ENCODE data around the gene NEAT1. TPM values are rescaled to one million over a fixed set of nuclear protein-coding genes. Genes with fewer than 3 reads are reported as not detected.
A peak's percentile ranks its signal among the peaks of the same experiment; 100 is the strongest.

The NEAT1 gene
- total RNA-seq, 2 experiments from 2014 or later: 402 to 407 TPM

DNA sequence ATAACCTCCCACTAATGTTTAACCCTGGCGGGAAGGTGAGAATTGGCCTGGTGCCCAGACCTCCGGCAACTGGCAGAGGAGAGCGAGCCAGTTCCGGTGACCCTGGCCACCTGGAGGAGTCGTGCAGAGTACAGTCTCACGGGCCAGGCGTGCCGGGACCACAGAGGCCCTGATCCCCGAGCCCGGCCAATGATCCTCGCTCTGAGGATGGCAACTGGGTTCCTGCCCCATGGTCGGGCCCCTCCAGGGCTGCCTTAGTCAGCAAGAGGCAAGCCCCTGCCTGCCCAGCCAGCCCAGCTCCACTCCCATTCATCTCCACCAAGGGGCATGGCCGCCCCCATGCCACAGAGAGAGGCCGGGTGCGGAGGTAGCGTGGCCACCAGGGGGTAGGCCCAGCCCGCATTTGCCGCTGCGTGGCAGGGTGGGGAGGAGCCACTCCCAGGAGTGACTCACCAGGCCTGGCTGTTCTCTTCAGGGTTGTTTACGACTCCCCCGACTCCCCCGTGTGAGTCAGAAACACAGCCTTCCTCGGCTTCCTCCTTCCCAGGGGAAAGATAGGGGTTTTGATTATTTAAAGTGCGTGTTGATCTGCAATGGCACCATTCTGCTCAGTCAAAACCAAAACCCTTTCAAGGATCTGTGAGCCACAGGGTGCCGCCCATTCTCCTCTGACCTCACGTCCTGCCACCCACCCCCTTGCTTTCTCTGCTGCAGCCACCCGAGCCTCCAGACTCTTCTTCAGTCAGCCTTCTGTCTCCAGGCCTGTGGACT, 40.4 kb upstream of the NEAT1 start, which contains the start of gene SLC25A45:
SLC25A45 (minus strand) TSS at position 614 of the 771 bp plus-strand sequence. CDS start 695 bp downstream, outside the sequence.
- Mint-ChIP-seq H3K36me3 (no peaks in the 10 kb centered on the region), H3K27me3 (no peaks in the 10 kb centered on the region), H3K4me3 (peak within 1 kb of the TSS; percentile 89), H3K27ac (peak within 1 kb of the TSS; percentile 96), H3K9me3 (no peaks in the 10 kb centered on the region), H3K4me1 (peaks cover 34% of the 10 kb centered on the region)
- ATAC-seq (ENCODE audit: low read depth): peak; percentile 84
- peak; percentile 92 for DNase-seq
- POLR2A ChIA-PET: interaction anchor here (0.6 to 11.5 kb wide), 14 partner anchors 35 to 451 kb away, joined by 3 to 129 read pairs (median 6); partner anchors contain the start of genes MALAT1 and NEAT1

- no peak for DNase-seq
- Mint-ChIP-seq H3K4me3 (peak overlapping the region; percentile 89), H3K27ac (peak overlapping the region; percentile 96), H3K36me3 (no peaks in the 10 kb centered on the region), H3K27me3 (no peaks in the 10 kb centered on the region), H3K9me3 (no peaks in the 10 kb centered on the region), H3K4me1 (peaks cover 35% of the 10 kb centered on the region)
- POLR2A ChIA-PET: interaction anchor here (0.7 to 11.5 kb wide), 8 partner anchors 33 to 127 kb away, joined by 3 to 129 read pairs (median 8); partner anchors contain the start of genes MALAT1 and NEAT1
- ATAC-seq (ENCODE audit: low read depth): no peak
These were observed 39.7 kb upstream of the NEAT1 start for GRCh38 chr11:65382804-65383368.

DNA sequence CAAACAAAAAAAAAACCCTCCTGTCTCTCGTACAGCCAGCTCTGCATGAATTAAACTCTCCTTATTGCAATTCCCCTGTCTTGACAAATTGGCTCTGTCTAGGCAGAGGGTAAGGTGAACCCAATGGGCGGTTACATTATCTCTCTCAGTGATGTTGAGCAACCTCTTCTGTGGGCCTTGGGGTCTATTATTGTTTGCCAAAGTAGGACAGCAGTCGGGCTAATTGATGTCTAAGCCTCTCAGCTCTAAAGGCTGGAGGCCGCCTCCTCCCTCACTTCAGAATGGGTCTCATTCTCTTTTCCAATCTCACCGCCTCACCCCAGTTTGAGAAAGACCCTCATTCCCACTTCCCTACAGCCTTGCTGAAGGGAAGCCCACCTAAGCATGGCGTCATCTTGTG, 38.8 kb upstream of the NEAT1 start:
- DNase-seq (no peak), ATAC-seq (ENCODE audit: low read depth) (no peak)
- Mint-ChIP-seq H3K27ac (peak overlapping the region; percentile 96), H3K27me3 (no peaks in the 10 kb centered on the region), H3K9me3 (no peaks in the 10 kb centered on the region), H3K36me3 (peaks cover 3% of the 10 kb centered on the region), H3K4me1 (peaks cover 44% of the 10 kb centered on the region), H3K4me3 (peak overlapping the region; percentile 70)
- POLR2A ChIA-PET: interaction anchor here (0.5 to 11.5 kb wide), 7 partner anchors 32 to 126 kb away, joined by 3 to 129 read pairs (median 8); partner anchors contain the start of genes MALAT1 and NEAT1

- Mint-ChIP-seq H3K4me1 (peaks cover 48% of the 10 kb centered on the region), H3K9me3 (no peaks in the 10 kb centered on the region), H3K4me3 (peak overlapping the region; percentile 70), H3K27ac (peak overlapping the region; percentile 96), H3K27me3 (no peaks in the 10 kb centered on the region), H3K36me3 (peaks cover 5% of the 10 kb centered on the region)
- DNase-seq (no peak), ATAC-seq (ENCODE audit: low read depth) (no peak)
- POLR2A ChIA-PET: interaction anchor here (0.9 to 11.5 kb wide), 9 partner anchors 9 to 126 kb away, joined by 3 to 129 read pairs (median 5); partner anchors contain the start of genes MALAT1 and NEAT1
These were observed 38.2 kb upstream of the NEAT1 start for GRCh38 chr11:65384301-65384889.

DNA sequence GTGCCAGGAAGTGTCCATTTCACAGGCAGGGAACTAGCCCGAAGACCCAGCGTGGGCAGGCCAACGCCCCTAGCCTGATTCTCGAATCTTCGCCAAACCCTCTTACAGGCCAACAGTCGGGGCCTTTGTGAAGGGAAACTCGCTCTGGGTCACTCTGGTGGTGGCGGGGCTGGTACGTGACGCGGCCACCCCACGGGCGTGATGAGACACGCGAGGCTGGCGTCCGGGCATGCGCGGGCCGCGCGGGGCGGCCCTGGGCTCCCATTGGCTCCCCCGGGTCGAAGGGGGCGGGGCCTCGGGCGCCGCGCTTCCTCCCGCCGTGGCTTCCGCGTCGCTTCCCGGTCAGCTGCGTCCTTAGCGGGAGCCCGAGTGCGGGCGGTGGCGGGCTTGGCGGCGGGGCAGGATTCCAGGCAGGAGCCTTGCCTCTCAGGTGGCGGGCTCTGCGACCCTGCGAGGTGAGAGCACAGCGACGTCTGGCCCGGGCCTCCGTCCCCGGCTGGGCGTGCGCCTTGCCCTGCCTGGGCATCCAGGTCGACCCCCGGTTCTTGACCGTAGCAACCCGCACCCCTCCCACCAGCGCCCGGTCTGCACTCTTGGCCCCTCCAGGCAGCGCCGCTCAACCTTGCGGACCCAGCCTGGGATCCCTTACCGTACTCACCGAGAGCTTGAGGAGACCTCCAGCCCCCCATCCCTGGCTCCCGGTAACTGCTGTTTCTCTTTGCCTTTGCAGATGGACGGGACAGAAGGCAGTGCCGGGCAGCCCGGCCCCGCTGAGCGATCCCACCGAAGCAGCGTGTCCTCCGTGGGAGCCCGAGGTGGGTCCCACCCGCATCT, 36.1 kb upstream of the NEAT1 start, which contains the start of gene FRMD8:
FRMD8 (plus strand) TSS at position 331 of the 834 bp plus-strand sequence; CDS start at position 731, 400 bp downstream.
- peak within 1 kb of the TSS; percentile 96 for H3K27ac Mint-ChIP-seq
- DNase-seq (peak; percentile 93), ATAC-seq (ENCODE audit: low read depth) (peak; percentile 51)
- H3K4me1 Mint-ChIP-seq: peaks cover 58% of the 10 kb centered on the region
- peaks cover 8% of the 10 kb centered on the region for H3K36me3 Mint-ChIP-seq
- peak within 1 kb of the TSS; percentile 94 for H3K4me3 Mint-ChIP-seq
- POLR2A ChIA-PET: interaction anchor here (0.6 to 11.5 kb wide), 19 partner anchors 10 to 290 kb away, joined by 3 to 129 read pairs (median 3); partner anchors contain the start of genes MALAT1, NEAT1, PCNX3 and VPS51
- H3K9me3 Mint-ChIP-seq: no peaks in the 10 kb centered on the region
- no peaks in the 10 kb centered on the region for H3K27me3 Mint-ChIP-seq

DNA sequence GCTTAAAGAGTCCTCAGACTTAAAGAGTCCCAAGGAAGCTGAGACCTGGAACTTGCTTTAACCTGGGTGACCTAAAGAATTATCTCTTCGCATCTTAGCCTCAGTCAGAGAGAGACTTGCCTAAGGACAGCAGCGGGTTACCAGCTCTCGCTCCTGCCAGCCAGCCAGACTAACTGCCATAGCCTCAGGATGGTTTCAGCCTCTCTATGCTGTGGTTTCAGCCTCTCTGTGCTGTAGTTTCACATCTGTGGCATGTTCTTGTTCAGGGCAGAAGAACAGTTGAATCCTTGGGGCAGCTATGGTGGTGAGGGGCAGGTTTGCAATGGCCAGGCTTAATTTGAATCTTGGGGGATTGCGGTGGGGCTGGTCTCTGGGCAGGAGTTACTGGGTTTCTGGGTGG, 33.9 kb upstream of the NEAT1 start:
- no peaks in the 10 kb centered on the region for H3K27me3 Mint-ChIP-seq
- peak overlapping the region; percentile 36 for H3K27ac Mint-ChIP-seq
- POLR2A ChIA-PET: interaction anchor here (1.3 to 11.5 kb wide), 5 partner anchors 11 to 110 kb away, joined by 3 to 129 read pairs (median 4); partner anchors contain the start of genes MALAT1 and NEAT1
- peak overlapping the region; percentile 62 for H3K4me3 Mint-ChIP-seq
- H3K4me1 Mint-ChIP-seq: peaks cover 47% of the 10 kb centered on the region
- ATAC-seq (ENCODE audit: low read depth): no peak
- H3K9me3 Mint-ChIP-seq: no peaks in the 10 kb centered on the region
- no peak for DNase-seq
- H3K36me3 Mint-ChIP-seq: peaks cover 13% of the 10 kb centered on the region

GRCh38 chr11:65389294-65389980, 33.2 kb upstream of the NEAT1 start:
- ATAC-seq (ENCODE audit: low read depth): no peak
- POLR2A ChIA-PET: interaction anchor here (1.6 to 11.5 kb wide), 4 partner anchors 11 to 109 kb away, joined by 4 to 129 read pairs (median 18); partner anchors contain the start of genes MALAT1 and NEAT1
- Mint-ChIP-seq H3K4me1 (peaks cover 40% of the 10 kb centered on the region), H3K27me3 (no peaks in the 10 kb centered on the region), H3K4me3 (peak overlapping the region; percentile 62), H3K9me3 (no peaks in the 10 kb centered on the region), H3K27ac (peak overlapping the region; percentile 46), H3K36me3 (peaks cover 13% of the 10 kb centered on the region)
- DNase-seq: no peak

DNA sequence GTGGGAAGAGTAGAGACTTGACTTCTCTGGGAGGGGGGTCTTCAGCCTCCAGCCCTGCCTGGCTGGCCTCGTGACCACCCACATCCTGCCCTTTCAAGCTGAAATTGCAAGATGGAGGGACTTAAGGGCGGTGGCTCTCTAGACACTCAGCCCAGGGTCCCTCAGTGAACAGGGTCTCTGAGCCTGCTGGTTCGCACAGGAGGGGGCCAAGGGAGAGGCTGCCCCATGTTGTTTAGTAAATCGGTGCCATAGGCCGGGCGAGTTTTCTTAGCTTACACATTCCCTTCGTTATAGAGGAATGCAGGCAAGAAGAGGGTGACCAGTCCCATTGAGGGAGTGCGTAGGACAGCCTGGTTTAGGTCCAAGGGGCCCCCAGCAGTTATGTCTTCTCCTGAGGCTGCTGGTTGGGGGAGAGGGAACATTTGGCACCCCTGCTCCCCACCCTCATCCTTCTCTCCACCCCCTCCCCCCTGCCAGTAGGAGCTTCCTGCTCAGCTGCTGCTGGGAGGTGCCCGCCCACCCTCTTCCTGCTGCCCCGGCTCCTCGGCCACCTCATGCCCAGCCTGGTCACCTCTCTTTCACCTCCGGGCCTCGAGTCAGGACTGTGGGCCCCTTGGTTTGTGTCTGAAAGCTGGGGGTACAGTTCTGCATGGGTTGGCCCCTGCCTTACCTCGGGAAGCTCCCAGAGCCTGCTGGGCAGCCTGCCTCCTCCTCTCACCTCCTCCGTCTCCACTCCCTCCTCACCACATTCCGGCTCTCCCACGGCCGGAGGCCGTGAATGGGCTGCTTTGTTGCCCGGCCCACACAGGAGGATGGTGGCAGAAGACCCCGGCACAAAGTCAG, 32.3 kb upstream of the NEAT1 start:
- H3K4me3 Mint-ChIP-seq: no peak overlapping the region
- ATAC-seq (ENCODE audit: low read depth) (no peak), DNase-seq (no peak)
- H3K27me3 Mint-ChIP-seq: no peaks in the 10 kb centered on the region
- POLR2A ChIA-PET: interaction anchor here (0.9 to 1.6 kb wide), 5 partner anchors 12 to 33 kb away, joined by 3 to 5 read pairs (median 4); partner anchors contain the start of gene NEAT1
- no peaks in the 10 kb centered on the region for H3K9me3 Mint-ChIP-seq
- H3K36me3 Mint-ChIP-seq: peaks cover 13% of the 10 kb centered on the region
- peak overlapping the region; percentile 46 for H3K27ac Mint-ChIP-seq
- peaks cover 31% of the 10 kb centered on the region for H3K4me1 Mint-ChIP-seq

DNA sequence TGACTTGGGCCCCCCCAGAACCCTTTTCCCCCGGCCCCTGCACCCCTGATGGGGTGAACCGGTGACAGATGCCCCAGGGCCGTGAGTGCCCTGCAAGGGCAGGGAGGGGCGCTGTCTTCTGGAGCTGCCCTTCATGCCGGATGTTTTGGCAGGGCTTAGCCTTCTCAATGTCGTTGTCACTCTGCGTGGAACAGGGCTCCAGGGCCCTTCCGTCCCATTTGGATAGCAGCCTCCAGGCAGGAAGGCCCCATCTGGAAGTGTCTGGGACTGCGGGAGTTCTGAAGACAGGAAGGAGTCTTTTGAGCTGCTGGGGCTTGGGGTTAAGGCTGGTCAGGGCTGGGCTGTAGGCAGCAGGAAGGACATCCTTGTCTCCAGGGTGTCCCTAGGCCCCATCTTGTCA, 31.6 kb upstream of the NEAT1 start:
- no peak overlapping the region for H3K27ac Mint-ChIP-seq
- no peak for ATAC-seq (ENCODE audit: low read depth)
- peaks cover 13% of the 10 kb centered on the region for H3K36me3 Mint-ChIP-seq
- DNase-seq: no peak
- H3K4me1 Mint-ChIP-seq: peaks cover 29% of the 10 kb centered on the region
- H3K9me3 Mint-ChIP-seq: no peaks in the 10 kb centered on the region
- H3K4me3 Mint-ChIP-seq: no peak overlapping the region
- POLR2A ChIA-PET: interaction anchor here (1.0 to 1.6 kb wide), 3 partner anchors 22 to 32 kb away, joined by 3 to 5 read pairs (median 4); partner anchors contain the start of gene NEAT1
- H3K27me3 Mint-ChIP-seq: no peaks in the 10 kb centered on the region

- Mint-ChIP-seq H3K9me3 (no peaks in the 10 kb centered on the region), H3K4me1 (peaks cover 27% of the 10 kb centered on the region), H3K27ac (no peak overlapping the region), H3K4me3 (no peak overlapping the region), H3K36me3 (peaks cover 15% of the 10 kb centered on the region), H3K27me3 (no peaks in the 10 kb centered on the region)
- ATAC-seq (ENCODE audit: low read depth) (no peak), DNase-seq (no peak)
- POLR2A ChIA-PET: interaction anchor here (1.2 kb wide), 1 partner anchor 27 kb away, joined by 7 read pairs; no protein-coding TSS in a partner anchor
These were observed 30.3 kb upstream of the NEAT1 start for GRCh38 chr11:65392186-65392829.

DNA sequence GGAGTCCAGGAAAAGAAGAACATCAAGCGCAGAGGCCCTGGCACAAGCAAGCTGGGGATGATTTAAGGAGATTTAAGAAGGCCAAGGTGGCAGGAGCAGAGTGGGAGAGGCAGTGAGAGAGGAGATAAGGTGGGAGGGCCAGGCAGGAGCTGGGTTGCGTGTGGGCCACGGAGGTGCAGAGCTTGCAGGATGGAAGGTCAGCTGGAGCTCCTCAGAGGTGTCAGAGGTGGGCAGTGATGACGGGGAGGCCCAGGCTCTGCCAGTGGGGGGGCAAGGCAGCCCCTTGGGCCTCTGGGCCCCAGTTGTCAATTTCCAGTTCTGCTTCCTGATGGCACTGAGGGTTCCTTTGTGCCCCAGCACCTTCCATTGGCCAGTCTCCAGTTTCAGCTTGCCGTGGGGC, 29.7 kb upstream of the NEAT1 start:
- Mint-ChIP-seq H3K9me3 (no peaks in the 10 kb centered on the region), H3K4me3 (no peak overlapping the region), H3K27ac (peak overlapping the region; percentile 52), H3K4me1 (peaks cover 25% of the 10 kb centered on the region), H3K27me3 (no peaks in the 10 kb centered on the region), H3K36me3 (peaks cover 17% of the 10 kb centered on the region)
- POLR2A ChIA-PET: no interaction called here
- no peak for DNase-seq
- ATAC-seq (ENCODE audit: low read depth): no peak

Measured in activated naive CD8-positive, alpha-beta T cell treated with anti-CD3 and anti-CD28 coated beads, Interleukin-2, amount 10 ng/mL, durations not matched to agents 7 days and 5 days (primary cell).